GM12892 (cell line): ENCODE measurements around the gene POU4F1.

Source experiments
- POLR2A ChIP-seq: IDR thresholded peaks from 2 replicates; pipeline ENCODE4 v1.6.1; 2011; ENCODE audit warnings: low read depth, low read length, control low read depth
- POLR2AphosphoS5 ChIP-seq: IDR thresholded peaks from 2 replicates; pipeline ENCODE4 v1.6.1; 2011; ENCODE audit warnings: low read depth, low read length, control low read depth
- TAF1 ChIP-seq: IDR thresholded peaks from 2 replicates; pipeline ENCODE4 v1.6.1; 2011; ENCODE audit warnings: low read depth, mild to moderate bottlenecking, control low read depth, low read length, borderline replicate concordance

GRCh38 chr13:78589206-78589605 lies 14.1 kb downstream of the POU4F1 start:
- TF ChIP-seq POLR2AphosphoS5 (no peak), POLR2A (no peak), TAF1 (no peak)
